NCI-H748 (cell line): ENCODE data around the gene PRSS21.

Source experiments
- DNase-seq: peaks from one replicate; lab custom pipeline; 2025; ENCODE audit not compliant: unreplicated experiment; lab: John Stamatoyannopoulos, UW

Gene PRSS21

GRCh38 chr16:2779978-2780898, 36.8 kb upstream of the PRSS21 start:
- no peak for DNase-seq

GRCh38 chr16:2782583-2783351, 34.3 kb upstream of the PRSS21 start:
- no peak for DNase-seq

GRCh38 chr16:2783581-2784357, 33.3 kb upstream of the PRSS21 start:
- DNase-seq: no peak

- DNase-seq: no peak
Observed at GRCh38 chr16:2784358-2785100, 32.5 kb upstream of the PRSS21 start.

GRCh38 chr16:2785101-2785991, 31.7 kb upstream of the PRSS21 start:
- peak; percentile 39 for DNase-seq

GRCh38 chr16:2786061-2786825, 30.8 kb upstream of the PRSS21 start:
- no peak for DNase-seq

GRCh38 chr16:2786826-2787151, 30.2 kb upstream of the PRSS21 start:
- DNase-seq: no peak

GRCh38 chr16:2787406-2787805, 29.6 kb upstream of the PRSS21 start, which contains the start of gene PRSS33:
Gene PRSS33 (minus strand): TSS chr16:2787560. CDS start chr16:2786547, 1,013 bp downstream.
- no peak for DNase-seq

GRCh38 chr16:2787961-2788360, 29.1 kb upstream of the PRSS21 start:
- DNase-seq: no peak

- DNase-seq: no peak
Observed at GRCh38 chr16:2790631-2791030, 26.4 kb upstream of the PRSS21 start.

GRCh38 chr16:2791174-2791573, 25.9 kb upstream of the PRSS21 start:
- DNase-seq: no peak

GRCh38 chr16:2792940-2793339, 24.1 kb upstream of the PRSS21 start:
- no peak for DNase-seq

GRCh38 chr16:2795395-2796143, 21.5 kb upstream of the PRSS21 start:
- no peak for DNase-seq

- DNase-seq: no peak
Observed at GRCh38 chr16:2798723-2799204, 18.3 kb upstream of the PRSS21 start.

GRCh38 chr16:2799205-2799858, 17.7 kb upstream of the PRSS21 start:
- no peak for DNase-seq

- no peak for DNase-seq
Observed at GRCh38 chr16:2799859-2800226, 17.2 kb upstream of the PRSS21 start.

- DNase-seq: no peak
Observed at GRCh38 chr16:2803545-2804195, 13.4 kb upstream of the PRSS21 start.
